ENCODE results near the gene NBPF1.
"Not testable (repeated sequence)": the region's sequence is repeated elsewhere in the genome, so short reads cannot be mapped to it uniquely, and the experiment has no call there.

DNA sequence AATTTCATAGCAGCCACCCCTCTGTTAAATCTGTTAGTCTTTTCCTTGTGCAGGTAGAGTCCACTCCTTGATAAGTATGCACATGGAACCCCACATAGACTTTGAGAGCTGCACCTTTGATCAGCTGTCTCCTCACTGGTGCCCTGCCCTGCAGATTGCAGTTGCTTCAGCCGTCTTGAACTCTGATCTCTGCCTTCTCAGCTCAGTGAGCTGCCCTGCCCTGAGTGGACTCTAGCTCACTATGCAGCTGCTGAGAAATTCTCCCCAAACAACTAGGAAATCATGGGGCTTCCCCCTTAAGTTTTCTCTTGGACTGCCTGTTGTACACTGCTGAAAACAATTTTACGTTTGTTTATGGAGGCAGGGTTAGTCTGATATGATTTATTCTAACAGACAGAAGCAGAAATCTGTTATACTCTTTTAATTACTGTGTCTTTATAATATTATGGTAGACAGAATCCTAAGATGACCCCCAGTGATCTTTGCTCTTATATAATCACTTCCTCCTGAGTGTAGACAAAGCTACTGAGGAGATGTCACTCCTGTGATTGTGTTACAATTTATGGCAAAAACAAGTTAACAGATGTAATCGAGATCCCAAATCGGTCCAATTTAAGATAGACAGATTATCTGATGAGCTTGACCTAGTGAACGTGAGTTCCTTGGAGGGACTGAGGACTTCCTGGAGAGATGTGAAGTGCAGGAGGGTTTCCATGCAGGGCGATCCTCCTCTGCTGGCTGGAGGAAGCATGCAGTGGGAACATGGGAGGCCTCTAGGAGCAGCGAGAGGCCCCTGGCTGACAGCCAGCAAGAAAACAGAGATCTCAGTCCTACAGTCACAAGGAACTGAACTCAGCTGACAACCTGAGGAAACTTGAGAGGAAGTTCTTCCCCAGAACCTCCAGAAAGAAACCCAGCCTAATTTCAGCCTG, 12.2 kb downstream of the NBPF1 start:
- not testable (repeated sequence) for TF ChIP-seq CTCF (conservative IDR thresholded peaks at IDR 0.05 in 1 of 2, IDR thresholded peaks at IDR 0.05 in 1 of 2; ENCODE audit: extremely low read depth in 1 of 2, insufficient read depth in 1 of 2, low read depth in 1 of 2, low read length in 2 of 2); EZH2 (IDR thresholded peaks at IDR 0.05; ENCODE audit: borderline replicate concordance, low read length)

Data from mammary epithelial cell (primary cell).